GM18498 (cell line): ENCODE results near the gene ITPKB.

Experiments
- ATAC-seq: cut with Tn5 transposase; IDR thresholded peaks from one replicate; pipeline ENCODE4 v1.9.1; 2021; ENCODE audit warnings: mild to moderate bottlenecking, moderate library complexity; ENCODE audit not compliant: unreplicated experiment

Gene ITPKB

DNA sequence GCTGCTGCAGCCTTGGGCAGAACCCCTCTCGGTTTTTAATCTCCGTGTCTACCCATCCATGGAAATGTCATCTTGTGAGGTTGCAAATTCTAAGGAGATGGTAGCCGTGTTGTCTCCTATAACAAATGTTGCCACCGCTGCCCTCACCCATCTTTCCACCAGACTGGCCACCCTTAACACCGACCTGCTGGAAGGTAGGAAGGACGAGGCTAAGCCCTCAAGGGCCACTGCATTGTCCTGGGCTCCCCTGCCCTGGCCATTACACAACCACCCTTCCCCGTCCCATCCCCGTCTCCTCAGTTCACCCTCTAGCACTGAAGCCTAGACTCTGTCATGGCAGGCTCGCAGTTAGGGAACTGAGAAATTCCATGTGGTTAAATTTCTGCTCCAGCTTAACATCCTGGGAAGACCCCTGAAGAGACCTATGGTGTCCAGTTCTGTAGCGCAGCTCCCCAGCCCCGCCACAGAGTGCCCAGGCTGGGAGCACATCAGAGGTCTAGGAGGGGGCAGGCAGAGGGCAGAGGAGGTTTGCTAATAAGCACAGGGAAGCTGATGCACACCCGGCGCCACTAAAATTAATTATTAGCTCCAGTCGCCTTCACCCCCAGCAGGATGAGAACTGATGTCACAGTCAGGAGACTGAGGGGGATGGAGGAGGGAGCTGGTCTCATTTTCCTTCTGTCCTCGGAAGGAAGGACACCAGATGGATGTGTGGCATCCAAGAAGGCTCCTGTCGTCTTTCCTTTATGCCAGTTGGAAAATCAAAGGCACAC, 152.2 kb downstream of the ITPKB start:
- ATAC-seq: no peak

DNA sequence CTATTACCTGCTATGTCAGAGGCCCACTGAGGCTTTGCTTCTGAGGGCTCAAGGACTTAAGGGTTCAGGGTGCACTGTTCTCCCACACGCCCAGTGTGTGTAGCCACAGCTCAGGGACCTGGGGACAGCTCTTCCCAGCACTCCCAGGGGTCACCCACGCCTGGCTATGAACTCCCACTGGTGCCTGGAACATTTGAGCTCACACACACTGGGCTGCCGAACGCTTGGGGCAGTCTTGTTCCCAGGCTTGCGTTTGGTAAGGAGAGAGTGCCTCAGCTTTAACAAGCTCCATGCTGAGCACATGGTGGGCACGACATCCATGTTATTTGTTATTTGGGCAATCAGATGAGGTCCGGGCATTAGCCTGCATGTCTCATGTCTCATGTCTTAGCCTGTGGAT, 153.0 kb downstream of the ITPKB start:
- no peak for ATAC-seq

DNA sequence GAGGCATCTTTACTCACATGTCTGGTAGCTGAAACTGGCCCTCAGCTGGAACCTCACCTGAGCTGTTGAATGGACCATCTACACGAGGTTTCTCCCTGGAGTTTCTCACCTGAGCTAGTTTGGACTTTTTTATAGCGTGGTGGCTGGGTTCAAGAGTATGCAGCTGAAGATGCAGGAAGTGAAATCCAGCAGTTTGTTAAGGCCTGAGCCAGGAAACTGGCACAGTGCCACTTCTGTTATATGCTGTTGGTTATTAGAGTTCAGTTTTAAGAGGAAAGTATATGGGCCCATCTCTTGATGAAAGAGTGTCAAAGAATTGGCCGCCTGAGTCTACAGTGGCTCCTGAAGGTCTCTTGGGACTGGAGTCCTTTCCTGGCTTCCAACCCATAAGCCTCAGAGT, 154.9 kb downstream of the ITPKB start:
- no peak for ATAC-seq

DNA sequence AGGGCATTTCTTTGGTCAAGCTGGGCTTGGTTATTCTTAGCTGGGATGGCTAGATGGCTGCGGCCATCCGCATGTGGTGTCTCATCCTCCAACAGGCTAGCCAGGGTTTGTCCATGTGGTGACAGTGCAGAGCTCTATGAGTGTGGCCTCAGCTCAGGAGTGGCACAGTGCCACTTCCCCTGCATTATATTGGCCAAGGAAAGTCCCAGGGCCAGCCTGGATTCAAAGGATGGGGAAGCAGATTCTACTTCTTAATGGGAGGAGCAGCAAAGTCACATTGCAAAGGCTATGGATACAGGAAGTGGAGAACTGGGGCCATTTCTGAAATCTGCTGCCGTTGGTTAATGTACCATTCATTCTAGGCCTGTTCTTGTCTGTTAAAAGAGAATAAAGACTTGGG, 156.1 kb downstream of the ITPKB start:
- ATAC-seq: no peak
